ENCODE data around the gene YIPF3. TPM values are rescaled to one million over a fixed set of nuclear protein-coding genes. Genes with fewer than 3 reads are reported as not detected.
"Not testable (repeated sequence)": the region's sequence is repeated elsewhere in the genome, so short reads cannot be mapped to it uniquely, and the experiment has no call there.

The YIPF3 gene
- total and polyA plus RNA-seq, 9 of the 15 experiments (the other 6 are each of a cell fraction or from before 2014, with no cell fraction given), result 27.5 to 75.3 (median 57.6) TPM

GRCh38 chr6:43538986-43539385, 22.3 kb upstream of the YIPF3 start:
- WGBS (ENCODE audit: insufficient coverage, low coverage, missing lambda C conversion rate), result 94% methylated on average over 11 of the region's 17 CpGs
- H4K20me1 ChIP-seq (replicated peaks; ENCODE audit: control insufficient read depth, insufficient read depth, low read length); H3K9me1 ChIP-seq (ENCODE audit: control insufficient read depth, insufficient read depth, low read length); H3K9me3 ChIP-seq (replicated peaks; ENCODE audit: control insufficient read depth, insufficient read depth, low read depth, low read length); H3K27ac ChIP-seq (ENCODE audit: extremely low read depth, low read depth, low read length); intact Hi-C loops (cut with micrococcal nuclease); in situ Hi-C loops (cut with MboI); H3K27me3 ChIP-seq (ENCODE audit: control insufficient read depth in 2 of 2, insufficient read depth in 2 of 2, low read length in 2 of 2); BruUV-seq (replicated peaks); ATAC-seq; FAIRE-seq; H3K79me2 ChIP-seq (ENCODE audit: control insufficient read depth, insufficient read depth, low read length); CTCF ChIA-PET (ENCODE audit: low intra/inter-chr PET ratio); H3K4me2 ChIP-seq (ENCODE audit: insufficient read depth, low read length); H3K4me3 ChIP-seq; DNase-seq (ENCODE audit: extremely low read depth in 1 of 4, low spot score in 3 of 4); H3K9ac ChIP-seq (ENCODE audit: insufficient read depth in 1 of 2, low read depth in 2 of 2, low read length in 2 of 2); H2AFZ ChIP-seq (ENCODE audit: low read depth, low read length); H3K4me1 ChIP-seq (replicated peaks in 1 of 2; ENCODE audit: control insufficient read depth in 2 of 2, insufficient read depth in 2 of 2, low read length in 2 of 2): not testable (repeated sequence)
- TF ChIP-seq POLR2G (IDR thresholded peaks at IDR 0.05; ENCODE audit: low read depth, low read length), result peak; percentile 10; the same call in 1 of the 2 replicates
- 0 out of 2 replicates have a peak, but pooled peaks have one; percentile 14 for TF ChIP-seq RBFOX2 (IDR thresholded peaks at IDR 0.05; ENCODE audit: low read depth, low read length)
- H3K36me3 ChIP-seq (ENCODE audit: control insufficient read depth, insufficient read depth, low read length), result peaks cover 87% of the 10 kb centered on the region
- POLR2A ChIA-PET, result interaction anchor here (0.6 to 3.7 kb wide), 3 partner anchors 13 to 318 kb away, joined by 4 to 21 read pairs (median 6); no protein-coding TSS in a partner anchor

DNA sequence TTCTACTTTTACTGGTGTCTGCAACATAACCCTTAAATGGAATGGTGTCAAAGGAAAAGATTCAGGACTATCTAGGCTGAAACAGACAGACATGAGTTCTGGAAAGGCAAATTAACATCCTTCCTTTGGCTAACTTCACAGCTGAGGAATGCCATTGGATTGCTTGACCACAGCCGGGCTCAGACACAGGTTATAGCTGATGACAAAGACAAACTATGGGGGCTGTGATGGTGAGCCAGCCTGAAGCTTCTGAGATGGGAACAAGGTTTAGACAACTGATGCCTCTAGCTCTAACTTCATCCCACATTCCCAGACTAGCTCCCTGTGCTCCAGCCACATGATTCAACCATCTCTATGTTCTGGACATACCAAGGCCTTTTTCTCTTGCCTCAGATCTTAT, 15.5 kb upstream of the YIPF3 start:
- DNase-seq (ENCODE audit: extremely low read depth in 1 of 4, low spot score in 3 of 4), result no peak
- WGBS (ENCODE audit: insufficient coverage, low coverage, missing lambda C conversion rate), result 91% methylated on average over 1 of the region's 1 CpG
- Histone ChIP-seq H3K79me2 (ENCODE audit: control insufficient read depth, insufficient read depth, low read length) (no peaks in the 10 kb centered on the region), H3K27ac (ENCODE audit: extremely low read depth, low read depth, low read length) (no peak overlapping the region), H3K36me3 (ENCODE audit: control insufficient read depth, insufficient read depth, low read length) (peaks cover 90% of the 10 kb centered on the region), H3K4me1 (replicated peaks in 1 of 2; ENCODE audit: control insufficient read depth in 2 of 2, insufficient read depth in 2 of 2, low read length in 2 of 2) (no peaks in the 10 kb centered on the region), H3K4me3 (no peak overlapping the region), H3K27me3 (ENCODE audit: control insufficient read depth in 2 of 2, insufficient read depth in 2 of 2, low read length in 2 of 2) (no peaks in the 10 kb centered on the region), H3K9ac (ENCODE audit: insufficient read depth in 1 of 2, low read depth in 2 of 2, low read length in 2 of 2) (no peak overlapping the region), H4K20me1 (replicated peaks; ENCODE audit: control insufficient read depth, insufficient read depth, low read length) (no peaks in the 10 kb centered on the region), H2AFZ (ENCODE audit: low read depth, low read length) (no peak overlapping the region), H3K4me2 (ENCODE audit: insufficient read depth, low read length) (no peak overlapping the region), H3K9me3 (replicated peaks; ENCODE audit: control insufficient read depth, insufficient read depth, low read depth, low read length) (no peaks in the 10 kb centered on the region), H3K9me1 (ENCODE audit: control insufficient read depth, insufficient read depth, low read length) (no peaks in the 10 kb centered on the region)
- in situ Hi-C loops (cut with MboI) (no loop called here), intact Hi-C loops (cut with micrococcal nuclease) (no loop called here)
- BruUV-seq (replicated peaks), result no TSS peak
- POLR2A ChIA-PET, result interaction anchor here (0.6 to 8.1 kb wide), 8 partner anchors 9 to 239 kb away, joined by 3 to 89 read pairs (median 4); partner anchors contain the start of genes POLR1C and YIPF3
- ATAC-seq, result no peak
- FAIRE-seq, result no peak
- CTCF ChIA-PET (ENCODE audit: low intra/inter-chr PET ratio), result no interaction called here
- TF ChIP-seq MBD2 (IDR thresholded peaks at IDR 0.05; ENCODE audit: borderline replicate concordance, low read depth) (no peak), POLR2AphosphoS5 (IDR thresholded peaks at IDR 0.05; ENCODE audit: control insufficient read depth, insufficient read depth, low read depth, low read length) (no peak), CREB1 (IDR thresholded peaks at IDR 0.05) (no peak), CREB1 (CRISPR knock-in tag; IDR thresholded peaks at IDR 0.05) (no peak), ZKSCAN1 (IDR thresholded peaks at IDR 0.05; ENCODE audit: low read depth, low read length) (no peak)
- TF ChIP-seq, protein P1, sequence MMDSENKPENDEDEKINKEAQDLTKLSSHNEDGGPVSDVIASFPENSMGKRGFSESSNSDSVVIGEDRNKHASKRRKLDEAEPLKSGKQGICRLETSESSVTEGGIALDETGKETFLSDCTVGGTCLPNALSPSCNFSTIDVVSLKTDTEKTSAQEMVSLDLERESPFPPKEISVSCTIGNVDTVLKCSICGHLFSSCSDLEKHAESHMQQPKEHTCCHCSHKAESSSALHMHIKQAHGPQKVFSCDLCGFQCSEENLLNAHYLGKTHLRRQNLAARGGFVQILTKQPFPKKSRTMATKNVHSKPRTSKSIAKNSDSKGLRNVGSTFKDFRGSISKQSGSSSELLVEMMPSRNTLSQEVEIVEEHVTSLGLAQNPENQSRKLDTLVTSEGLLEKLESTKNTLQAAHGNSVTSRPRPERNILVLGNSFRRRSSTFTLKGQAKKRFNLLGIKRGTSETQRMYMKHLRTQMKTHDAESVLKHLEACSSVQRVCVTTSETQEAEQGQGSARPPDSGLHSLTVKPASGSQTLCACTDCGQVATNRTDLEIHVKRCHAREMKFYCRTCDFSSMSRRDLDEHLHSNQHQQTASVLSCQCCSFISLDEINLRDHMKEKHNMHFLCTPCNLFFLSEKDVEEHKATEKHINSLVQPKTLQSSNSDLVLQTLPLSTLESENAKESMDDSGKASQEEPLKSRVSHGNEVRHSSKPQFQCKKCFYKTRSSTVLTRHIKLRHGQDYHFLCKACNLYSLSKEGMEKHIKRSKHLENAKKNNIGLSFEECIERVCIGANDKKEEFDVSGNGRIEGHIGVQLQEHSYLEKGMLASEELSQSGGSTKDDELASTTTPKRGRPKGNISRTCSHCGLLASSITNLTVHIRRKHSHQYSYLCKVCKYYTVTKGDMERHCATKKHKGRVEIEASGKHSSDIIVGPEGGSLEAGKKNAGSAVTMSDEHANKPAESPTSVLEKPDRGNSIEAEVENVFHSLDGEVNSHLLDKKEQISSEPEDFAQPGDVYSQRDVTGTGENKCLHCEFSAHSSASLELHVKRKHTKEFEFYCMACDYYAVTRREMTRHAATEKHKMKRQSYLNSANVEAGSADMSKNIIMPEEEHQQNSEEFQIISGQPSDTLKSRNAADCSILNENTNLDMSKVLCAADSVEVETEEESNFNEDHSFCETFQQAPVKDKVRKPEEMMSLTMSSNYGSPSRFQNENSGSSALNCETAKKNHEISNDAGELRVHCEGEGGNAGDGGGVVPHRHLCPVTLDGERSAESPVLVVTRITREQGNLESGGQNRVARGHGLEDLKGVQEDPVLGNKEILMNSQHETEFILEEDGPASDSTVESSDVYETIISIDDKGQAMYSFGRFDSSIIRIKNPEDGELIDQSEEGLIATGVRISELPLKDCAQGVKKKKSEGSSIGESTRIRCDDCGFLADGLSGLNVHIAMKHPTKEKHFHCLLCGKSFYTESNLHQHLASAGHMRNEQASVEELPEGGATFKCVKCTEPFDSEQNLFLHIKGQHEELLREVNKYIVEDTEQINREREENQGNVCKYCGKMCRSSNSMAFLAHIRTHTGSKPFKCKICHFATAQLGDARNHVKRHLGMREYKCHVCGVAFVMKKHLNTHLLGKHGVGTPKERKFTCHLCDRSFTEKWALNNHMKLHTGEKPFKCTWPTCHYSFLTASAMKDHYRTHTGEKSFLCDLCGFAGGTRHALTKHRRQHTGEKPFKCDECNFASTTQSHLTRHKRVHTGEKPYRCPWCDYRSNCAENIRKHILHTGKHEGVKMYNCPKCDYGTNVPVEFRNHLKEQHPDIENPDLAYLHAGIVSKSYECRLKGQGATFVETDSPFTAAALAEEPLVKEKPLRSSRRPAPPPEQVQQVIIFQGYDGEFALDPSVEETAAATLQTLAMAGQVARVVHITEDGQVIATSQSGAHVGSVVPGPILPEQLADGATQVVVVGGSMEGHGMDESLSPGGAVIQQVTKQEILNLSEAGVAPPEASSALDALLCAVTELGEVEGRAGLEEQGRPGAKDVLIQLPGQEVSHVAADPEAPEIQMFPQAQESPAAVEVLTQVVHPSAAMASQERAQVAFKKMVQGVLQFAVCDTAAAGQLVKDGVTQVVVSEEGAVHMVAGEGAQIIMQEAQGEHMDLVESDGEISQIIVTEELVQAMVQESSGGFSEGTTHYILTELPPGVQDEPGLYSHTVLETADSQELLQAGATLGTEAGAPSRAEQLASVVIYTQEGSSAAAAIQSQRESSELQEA (IDR thresholded peaks at IDR 0.05; ENCODE audit: low read depth), result no peak
